ENCODE measurements around the gene AKAP11.
A peak's percentile ranks its signal among the peaks of the same experiment; 100 is the strongest.
"Not testable (repeated sequence)": the region's sequence is repeated elsewhere in the genome, so short reads cannot be mapped to it uniquely, and the experiment has no call there.

The AKAP11 gene, protein sequence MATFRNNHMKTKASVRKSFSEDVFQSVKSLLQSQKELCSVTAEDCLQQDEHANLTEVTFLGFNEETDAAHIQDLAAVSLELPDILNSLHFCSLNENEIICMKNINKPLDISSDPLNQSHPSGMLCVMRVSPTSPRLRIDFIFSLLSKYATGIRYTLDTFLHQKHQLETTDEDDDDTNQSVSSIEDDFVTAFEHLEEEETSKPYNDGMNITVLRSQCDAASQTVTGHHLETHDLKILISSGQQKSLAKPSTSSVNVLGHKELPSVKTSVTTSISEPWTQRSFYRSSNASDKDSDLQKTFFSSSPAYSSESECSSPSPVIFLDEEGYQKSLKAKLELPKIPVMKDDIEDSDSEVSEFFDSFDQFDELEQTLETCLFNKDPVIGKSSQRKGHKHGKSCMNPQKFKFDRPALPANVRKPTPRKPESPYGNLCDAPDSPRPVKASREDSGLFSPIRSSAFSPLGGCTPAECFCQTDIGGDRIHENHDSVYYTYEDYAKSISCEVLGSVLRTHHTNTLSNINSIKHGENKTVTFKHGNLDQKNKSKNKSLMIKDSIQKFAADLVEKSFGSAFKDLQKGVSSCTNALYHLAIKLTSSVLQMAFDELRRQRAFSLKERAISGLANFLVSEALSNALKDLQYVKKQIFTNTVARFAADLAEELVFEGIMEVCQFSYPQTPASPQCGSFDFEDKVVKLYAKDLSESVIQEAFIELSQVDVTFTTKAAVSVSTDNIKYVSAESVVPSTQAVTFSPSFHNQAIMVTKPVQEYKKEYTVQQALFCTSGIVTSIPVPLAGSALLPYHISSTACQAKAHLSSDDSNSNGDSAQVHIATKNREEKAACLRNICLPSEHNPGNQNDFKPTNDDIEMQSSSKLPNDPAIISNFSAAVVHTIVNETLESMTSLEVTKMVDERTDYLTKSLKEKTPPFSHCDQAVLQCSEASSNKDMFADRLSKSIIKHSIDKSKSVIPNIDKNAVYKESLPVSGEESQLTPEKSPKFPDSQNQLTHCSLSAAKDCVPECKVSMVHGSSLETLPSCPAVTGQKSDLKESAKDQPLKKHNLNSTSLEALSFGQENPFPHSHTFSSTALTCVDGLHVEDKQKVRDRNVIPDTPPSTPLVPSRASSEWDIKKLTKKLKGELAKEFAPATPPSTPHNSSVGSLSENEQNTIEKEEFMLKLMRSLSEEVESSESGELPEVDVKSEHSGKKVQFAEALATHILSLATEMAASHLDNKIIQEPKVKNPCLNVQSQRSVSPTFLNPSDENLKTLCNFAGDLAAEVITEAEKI (N-terminal part only)

DNA sequence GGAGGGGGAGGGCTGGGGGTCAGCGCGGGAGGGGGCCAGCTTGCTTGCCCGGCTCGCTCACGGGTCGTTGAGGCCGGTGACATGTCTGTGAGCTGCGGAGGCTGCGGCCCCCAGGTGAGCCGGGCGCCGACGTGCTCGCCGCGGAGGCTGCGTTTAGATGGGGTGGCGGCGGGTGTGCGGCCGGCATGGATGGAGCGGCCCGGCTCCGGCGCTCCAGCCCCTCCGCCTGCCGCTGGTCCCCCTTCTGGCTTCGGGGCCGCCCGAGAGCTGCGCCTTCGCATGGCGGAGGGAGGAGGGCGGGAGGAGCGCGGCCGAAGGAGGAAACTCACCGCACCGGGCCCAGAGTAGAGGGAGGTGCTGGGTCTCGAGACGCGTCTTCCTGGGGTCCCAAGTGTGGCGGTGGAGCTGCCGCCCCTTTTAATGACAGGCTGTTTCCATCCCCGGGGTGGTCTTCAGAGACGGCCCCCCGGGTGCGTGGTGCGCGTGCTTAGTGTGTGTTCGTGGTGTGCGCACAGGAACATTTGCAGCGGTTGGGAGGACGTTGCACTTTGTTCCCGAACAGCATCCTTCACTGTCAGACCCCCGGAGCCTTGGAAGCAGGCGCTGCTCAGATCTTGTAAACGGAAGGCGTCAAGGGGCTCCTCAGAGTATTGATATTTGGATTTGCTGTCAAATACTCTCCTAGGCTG, at the start of gene AKAP11:
TSS of gene AKAP11 (plus strand) at position 38 of the 689 bp plus-strand sequence. CDS start 14,197 bp downstream, outside the sequence.
- peak; percentile 45 to 49 for DNase-seq

DNA sequence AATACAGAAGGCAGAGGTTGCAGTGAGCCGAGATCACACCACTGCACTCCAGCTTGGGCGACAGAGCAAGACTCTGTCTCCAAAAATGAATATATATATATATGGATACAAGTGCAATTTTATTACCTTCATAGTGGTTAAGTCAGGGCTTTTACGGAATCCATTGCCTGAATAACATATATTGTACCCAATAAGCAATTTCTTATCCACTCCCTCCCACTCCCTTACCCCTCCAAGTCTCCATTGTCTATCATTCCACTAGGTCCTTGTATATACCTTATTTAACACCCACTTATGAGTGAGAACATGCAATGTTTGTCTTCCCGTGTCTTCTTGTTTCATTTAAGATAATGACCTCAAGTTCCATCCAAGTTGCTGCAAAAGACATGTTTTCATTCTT, 48.3 kb upstream of the AKAP11 start:
- no peak for DNase-seq

DNA sequence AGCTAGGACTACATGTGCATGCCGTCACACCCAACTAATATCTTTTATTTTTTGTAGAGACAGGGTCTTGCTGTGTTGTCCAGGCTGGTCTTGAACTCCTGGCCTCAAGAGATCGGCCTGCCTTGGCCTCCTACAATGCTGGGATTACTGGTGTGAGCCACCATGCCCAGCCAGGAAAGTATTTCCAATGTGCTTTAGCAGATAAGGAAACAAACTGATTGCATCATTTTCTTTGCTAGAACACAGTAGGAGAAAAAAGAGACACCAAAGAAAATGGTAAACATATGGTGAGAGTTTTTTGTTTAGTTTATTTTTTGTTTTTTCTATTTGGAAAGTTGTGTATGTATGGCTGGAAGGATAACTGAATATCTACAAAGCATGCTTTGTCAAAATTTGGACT, 46.9 kb upstream of the AKAP11 start:
- DNase-seq, result no peak

DNA sequence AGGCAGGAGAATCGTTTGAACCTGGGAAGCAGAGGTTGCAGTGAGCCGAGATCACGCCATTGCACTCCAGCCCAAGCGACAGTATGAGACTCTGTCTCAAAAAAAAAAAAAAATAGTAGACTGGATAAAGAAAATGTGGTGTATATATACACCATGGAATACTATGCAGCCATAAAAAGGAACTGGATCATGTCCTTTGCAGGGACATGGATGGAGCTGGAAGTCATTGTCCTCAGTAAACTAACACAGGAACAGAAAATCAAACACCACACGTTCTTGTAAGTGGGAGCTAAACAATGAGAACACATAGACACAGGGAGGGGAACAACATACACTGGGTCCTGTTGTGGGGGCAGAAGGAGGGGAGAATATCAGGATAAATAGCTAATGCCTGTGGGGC, 45.2 kb upstream of the AKAP11 start:
- DNase-seq, result not testable (repeated sequence)

DNA sequence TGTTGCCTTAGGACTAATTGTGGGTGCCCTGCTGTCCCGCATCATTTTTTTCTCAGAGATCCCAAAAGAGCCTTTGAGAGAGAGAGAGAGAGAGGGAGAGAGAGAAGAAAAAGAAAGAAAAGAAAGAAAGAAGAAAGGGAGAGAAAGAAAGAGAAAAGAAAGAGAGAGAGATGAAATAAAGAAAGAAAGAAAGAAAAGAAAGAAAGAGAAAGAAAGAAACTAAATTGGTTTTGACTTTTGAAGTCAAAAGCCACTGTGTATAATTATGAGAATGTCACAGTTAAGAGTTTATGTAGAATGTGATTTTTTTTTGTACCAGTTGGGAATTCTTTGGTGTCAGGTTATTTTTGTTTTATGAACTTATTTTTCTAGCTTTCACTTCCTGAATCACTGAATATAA, 43.4 kb upstream of the AKAP11 start:
- DNase-seq, result no peak

DNA sequence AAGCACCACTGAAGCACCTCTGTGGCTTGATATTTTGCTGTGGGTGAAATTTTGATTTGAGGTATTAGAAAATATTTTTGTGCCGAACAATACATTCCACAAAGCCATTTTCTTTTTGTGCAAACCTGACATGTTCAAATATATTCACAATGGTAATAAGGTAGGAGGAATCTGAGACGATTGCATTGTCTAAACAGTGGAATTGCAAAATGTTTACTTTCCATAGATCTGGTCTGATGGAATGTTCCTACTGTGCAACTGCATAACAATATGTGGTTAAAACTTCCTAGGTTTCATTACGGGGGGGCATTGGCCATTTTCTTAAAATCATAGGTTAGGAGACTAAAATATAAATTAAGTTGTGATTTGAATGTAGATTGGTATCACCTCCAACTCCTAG, 42.7 kb upstream of the AKAP11 start:
- no peak for DNase-seq

DNA sequence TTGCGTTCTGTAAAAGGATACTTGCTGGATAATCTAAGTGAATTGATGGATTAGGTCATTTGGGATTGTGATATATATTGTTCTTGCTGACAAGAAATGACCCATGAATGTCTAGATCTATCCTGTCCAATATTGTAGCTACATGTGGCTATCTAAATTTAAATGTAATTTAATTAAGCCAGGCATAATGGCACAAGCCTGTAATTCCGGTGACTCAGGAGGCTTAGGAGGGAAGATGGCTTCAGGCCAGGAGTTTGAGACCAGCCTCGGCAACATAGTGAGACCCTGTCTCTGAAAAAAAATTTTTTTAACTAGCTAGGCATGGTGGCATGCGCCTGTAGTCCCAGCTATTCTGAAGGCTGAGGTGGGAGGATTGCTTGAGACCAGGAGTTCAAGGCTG, 39.3 kb upstream of the AKAP11 start:
- DNase-seq, result no peak

DNA sequence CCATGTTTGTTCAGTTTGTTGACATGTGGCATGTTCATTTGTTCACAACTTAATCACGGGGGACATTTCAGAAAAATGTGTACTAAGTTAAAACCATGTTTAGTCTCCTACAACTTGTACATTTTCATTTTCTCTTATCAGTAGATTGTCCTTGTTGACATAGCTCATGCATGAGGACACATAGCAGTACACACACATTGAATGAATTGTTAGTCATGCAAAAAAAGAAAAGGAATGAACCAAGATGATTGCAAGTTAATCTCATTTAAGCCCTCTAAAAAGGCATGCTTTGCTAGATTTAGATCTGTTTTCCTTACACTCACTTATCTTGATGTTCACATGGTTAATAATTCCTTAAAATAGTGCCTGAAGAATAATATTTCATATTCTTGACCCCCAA, 38.2 kb upstream of the AKAP11 start:
- no peak for DNase-seq

DNA sequence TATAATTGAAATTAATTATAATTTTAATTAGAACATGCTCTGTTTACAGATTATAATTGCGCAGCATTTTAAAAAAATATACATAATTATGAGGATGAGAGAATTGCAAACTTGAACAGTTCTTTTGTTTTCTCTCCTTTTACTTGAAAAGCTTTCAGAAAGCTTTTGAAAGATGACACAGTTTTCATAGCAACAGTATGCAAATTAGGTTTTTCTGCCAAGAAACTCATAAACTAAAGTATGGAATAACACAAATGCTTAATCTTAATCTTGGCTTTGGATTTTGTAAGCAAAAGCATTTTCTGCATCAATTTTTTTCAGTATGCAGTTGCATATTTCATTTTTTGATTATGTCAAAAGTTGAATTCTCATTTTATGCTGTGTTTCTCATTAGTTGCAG, 32.8 kb upstream of the AKAP11 start:
- no peak for DNase-seq

DNA sequence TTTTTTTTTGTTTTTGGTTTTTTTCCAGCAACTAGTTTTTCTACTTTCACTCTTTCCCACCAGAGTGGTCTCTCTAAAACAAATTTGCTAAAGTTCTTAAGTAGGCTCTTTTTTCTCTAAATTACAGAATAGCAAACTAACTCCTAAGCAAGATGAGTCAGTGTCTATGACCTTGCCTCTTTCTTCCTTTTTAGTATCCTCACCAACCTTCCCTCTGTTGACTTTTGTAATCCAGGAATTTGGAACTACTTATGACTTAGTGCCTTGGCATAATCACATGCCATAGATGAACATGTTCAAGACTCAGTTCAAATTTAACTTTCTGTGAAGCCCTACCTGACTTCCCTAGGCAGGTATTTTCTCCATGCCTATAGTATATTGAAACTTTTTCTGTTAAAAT, 32.3 kb upstream of the AKAP11 start:
- DNase-seq, result no peak

DNA sequence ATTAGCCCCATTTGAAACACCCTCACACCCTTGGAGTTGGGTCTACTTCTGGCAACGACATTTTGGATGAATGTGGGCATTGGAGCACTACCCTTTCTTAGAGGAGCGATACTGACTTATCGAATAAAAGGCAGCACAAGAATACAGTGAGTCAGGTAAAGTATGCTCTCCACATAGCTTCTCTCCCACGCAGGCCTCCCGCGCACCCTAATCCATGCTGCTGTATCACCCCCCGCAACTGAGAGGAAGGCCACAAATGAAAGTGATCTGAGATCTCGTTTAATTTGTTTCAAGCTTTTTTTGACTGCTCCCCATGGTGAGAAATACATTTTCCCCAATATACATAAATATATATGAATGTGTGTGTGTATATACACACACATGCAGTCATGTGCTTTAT, 25.4 kb upstream of the AKAP11 start:
- DNase-seq, result no peak

DNA sequence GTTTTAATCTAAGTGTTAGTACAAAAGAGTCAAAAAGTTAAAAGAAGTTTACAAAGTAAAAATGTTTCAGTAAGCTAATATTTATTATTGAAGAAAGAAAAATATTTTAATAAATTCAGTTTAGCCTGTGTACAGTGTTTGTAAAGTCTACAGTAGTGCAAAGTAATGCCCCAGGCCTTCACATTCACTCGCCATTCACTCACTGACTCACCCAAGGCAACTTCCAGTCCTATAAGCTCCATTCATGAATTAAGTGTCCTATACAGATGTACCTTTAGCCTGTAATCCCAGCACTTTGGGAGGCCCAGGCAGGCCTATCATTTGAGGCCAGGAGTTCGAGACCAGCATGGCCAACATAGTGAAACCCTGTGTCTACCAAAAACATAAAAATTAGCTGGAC, 24.1 kb upstream of the AKAP11 start:
- DNase-seq, result no peak

DNA sequence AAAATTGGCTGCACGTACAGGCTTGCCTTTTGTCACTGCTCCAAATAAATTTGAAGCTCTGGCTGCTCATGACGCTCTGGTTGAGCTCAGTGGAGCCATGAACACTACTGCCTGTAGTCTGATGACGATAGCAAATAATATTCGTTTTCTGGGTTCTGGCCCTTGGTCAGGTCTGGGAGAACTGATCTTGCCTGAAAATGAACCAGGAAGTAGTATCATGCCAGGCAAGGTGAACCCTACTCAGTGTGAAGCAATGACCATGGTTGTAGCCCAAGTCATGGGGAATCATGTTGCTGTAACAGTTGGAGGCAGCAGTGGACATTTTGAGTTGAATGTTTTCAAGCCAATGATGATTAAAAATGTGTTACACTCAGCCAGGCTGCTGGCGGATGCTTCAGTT, 16.1 kb upstream of the AKAP11 start:
- no peak for DNase-seq

DNA sequence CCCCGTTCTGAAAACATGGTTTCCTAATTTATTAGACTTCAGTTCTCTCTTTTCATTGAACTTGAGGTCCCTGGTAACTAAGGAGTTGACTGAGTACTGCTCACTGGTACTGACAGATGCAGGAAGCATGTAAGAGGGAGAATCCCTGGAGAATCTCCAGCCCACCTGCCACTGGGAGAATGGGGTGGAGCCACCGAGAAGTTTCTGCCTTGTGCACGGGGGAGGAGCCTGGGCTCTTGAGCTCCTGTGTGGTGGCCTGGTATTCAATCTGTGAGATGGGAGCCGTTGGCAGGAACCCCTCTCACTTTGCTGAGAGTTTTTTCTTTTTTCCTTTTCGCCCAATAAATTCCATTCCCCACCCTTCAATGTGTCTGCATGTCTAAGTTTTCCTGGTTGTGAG, 13.2 kb upstream of the AKAP11 start:
- no peak for DNase-seq

DNA sequence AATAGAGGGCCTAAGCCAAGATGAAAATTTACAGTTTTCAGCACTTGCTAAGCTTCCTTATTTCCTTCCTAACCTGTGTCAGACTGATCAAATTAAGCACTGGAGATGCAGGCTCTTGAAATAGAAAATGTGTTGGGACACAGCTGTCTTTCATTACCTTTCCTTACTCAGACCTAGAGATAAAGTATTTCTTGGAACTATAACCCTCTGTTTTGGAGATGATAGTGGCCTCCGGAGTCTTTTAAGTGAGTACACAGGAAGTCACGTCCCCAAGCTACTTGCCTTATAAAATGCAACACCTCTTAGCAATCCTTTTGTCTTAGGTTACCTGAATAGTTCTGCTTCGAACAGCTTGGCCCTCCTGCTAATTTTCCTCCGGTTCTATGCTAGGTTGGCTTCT, 12.4 kb upstream of the AKAP11 start:
- DNase-seq, result no peak

DNA sequence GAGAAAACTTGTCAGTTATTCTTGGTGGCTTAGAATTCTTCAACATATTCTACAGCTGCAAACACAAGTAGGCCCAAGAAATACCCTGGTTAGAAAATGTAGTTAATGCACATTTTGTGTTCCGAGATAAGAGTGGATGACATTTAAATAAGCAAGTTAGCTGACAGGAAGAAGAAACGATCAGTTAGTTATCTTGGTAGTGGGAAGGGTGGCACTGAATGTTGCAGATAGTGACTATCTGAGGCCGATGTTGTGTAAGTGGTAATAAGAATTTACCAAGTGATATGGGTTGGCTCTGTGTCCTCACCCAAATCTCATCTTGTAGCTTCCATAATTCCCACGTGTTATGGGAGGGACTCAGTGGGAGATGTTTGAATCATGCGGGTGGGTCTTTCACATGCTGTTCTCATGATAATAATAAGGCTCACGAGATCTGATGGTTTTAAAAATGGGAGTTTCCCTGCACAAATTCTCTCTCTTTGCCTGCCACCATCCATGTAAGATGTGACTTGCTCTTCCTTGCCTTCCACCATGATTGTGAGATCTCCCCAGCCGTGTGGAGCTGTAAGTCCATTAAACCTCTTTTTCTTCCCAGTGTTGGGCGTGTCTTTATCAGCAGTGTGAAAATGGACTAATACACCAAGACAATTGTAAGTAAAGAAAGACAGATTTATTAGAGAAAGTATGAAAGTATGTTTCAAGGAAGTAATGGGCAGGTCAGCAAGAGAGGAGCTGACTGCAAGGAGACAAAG, 10.9 kb upstream of the AKAP11 start:
- no peak for DNase-seq

DNA sequence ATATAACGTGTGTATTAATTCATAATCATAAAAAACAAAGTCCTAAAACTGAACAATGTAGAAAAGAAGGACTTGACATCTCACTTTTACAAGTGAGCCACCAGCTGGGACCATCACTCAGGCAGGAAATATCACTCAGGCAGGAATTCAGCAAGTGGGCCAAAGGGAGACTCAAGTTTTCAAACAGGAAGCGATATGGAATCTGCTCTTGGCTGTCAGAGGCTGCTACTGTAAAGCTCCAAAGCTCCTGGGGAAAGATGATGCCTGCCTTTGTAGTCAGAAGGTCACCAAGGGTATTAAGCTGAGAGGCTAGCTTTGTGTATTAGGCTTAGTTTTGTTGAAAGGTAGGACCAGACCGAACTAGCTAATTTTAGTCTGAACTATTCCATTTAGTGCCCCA, 5.5 kb upstream of the AKAP11 start:
- DNase-seq, result no peak

DNA sequence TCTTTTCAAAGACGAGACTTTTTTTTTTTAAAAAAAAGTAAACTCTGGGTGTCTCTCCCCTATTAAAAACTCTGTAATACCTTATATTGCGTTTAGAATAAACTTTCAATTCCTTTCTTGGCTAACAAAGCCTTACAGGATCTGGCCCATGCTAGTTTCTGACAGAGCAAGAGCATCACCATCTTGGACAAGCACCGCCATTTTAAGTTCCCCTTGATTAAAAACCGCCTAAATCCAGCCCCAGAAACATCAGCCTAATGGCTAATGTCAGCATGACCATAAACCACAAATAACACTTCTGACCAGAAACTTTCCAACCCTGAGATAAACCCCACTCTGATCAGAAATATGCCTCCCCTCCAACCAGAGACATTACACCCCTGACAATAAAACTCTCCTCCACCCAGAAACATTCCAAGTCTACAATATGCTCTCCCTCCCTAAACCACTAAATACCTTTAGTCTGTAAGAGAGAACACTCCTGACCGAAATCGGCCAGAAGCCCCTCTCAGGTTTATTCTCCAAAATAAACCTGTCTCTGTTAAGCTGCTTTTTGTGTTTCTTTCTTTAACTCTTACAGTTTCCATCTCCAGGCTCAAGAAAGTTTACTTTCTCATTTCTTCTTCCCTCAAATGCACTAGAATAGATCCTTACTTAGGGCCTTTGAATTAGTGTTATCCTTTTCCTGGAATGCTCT, 1.6 kb upstream of the AKAP11 start:
- no peak for DNase-seq

DNA sequence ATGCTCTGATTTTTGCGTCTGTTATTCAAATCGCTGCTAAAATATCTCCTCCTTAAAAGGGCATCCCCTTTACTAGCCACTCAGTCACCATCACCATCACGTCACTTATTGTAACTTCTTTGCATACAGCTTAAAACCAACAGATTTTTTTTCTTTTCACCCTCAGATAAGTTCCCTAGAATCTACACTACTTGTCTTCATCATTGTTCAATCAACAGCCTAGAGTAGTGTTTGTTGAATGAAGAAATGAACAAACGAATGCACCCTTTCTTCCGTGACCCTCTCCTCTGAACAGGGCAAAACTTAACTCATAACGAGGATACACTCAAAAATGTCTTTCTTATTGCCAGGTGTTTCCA, 1.1 kb upstream of the AKAP11 start:
- no peak for DNase-seq

DNA sequence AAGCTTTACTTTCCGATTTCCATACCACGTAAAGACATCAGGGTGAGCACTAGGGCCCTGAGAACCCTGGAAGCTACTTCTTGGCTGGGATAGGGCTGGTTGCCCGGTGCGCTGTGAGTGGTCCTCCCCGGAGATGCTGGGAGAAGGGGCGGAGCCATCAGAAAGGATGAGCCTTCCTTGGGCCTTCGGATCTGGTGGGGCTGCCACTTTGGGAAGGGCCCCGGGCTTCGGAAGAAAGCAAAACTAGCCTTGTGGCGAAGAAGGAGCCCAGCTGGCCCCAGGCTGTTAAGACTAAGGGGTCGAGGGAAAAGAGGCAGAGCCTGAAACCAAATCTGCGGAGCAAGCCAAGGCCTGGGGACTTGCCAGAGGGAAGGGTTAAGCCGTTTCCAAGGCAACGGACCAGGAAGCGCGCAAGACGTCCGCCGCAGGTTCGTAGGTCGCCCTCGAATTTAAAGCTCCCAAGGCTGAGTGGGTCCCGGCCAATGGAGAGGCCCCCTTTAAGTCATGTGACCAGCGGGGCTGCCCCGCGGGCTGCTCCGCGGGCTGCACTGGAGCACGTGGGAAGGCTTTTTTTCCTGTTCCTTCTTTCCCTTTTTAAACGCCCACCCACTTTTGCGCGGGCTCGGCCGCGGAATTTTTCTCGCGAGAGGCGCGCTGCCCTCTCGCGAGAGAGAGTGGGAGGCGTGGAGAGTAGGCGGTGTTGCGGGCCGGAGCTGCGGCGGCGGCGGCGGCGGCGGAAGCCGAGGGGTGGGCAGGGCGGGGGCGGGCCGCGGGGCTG, 426 bp upstream of the AKAP11 start:
- peak; percentile 90 to 91 for DNase-seq

DNA sequence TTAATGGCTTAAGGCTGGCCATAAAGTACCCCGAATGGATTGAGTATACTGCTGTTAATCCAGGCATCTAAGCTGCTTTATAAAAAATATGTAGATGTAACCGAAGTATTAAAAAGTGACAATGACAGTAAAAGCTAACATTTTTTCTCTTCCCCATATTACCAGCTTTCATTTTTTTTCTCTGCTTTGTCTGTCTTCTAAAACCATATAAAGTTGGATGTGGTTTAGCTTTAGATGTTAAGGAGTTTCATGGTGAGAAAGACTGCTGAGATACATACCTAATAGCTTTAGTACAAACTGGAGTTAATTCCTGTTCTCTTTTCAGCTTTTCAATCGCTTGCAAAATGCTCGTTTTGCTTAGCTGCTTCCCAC, 838 bp downstream of the AKAP11 start:
- no peak for DNase-seq

Measured in stimulated activated CD4-positive, alpha-beta T cell treated with anti-CD3 and anti-CD28 coated beads, Interleukin-2, amount 100 ng/mL, for 48 hours (primary cell).